CMK (cell line): ENCODE measurements around the gene TMEM117.
"Not testable (repeated sequence)": the region's sequence is repeated elsewhere in the genome, so short reads cannot be mapped to it uniquely, and the experiment has no call there.

ENCODE experiments used
- DNase-seq: peaks from one replicate; pipeline ENCODE4 v3.0.0-alpha.2; 2010; ENCODE audit warnings: low read depth

The TMEM117 gene

DNA sequence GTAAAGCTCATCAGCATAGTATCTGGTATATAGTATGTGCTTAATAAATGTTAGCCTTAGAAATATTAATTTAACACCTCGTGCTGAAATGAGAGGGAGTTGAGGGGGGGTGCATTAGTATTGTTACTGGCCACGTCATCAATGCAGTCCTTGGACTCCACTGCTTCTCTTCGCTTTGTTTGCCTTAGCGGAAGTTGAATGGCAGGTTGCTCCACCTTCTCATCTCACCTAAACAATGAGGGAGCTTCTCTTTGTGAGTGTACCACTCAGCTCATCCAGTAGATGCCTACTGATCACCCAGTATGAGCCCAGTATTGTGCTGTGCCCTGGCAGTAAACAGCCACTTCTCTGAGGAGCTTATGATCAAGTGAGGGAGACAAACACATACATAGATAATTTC lies 4.5 kb downstream of the TMEM117 start:
- no peak for DNase-seq

DNA sequence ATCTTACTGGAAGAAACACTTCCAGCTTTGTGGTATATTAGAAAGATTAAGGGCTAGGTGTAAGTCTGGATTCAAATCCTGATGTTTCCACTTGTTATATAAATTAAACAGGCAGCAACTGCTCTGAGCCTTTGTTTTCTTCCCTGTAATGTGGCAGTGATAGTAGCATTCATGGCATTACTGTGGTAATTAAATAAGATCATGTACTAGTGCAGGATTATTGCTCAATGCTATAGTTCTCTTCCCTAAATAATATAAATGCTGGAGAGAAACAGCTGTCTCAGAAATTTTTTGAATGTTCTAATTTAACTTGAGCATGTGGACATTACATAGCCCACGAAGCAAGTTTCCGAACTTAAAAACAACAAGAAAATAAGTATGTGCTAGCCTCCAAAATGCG lies 5.4 kb downstream of the TMEM117 start:
- no peak for DNase-seq

DNA sequence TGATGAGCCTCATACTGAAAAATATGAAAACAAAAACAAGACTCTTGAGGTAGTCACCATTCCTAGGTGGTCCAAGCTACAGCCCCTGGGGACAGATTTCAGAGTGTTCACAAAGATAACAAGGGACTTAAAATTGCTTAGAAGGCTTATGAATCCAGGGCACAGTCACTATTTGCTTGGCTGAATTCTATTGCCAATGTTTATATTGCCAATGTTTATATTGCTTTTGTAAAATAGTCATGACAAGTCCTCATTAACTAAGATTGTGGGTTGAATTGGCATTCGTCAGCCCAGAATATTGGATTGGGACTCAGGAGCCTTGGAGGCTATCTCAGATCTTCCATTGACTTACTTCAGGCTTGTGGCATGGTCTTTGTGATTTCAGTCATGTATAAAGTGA lies 6.4 kb downstream of the TMEM117 start:
- no peak for DNase-seq

DNA sequence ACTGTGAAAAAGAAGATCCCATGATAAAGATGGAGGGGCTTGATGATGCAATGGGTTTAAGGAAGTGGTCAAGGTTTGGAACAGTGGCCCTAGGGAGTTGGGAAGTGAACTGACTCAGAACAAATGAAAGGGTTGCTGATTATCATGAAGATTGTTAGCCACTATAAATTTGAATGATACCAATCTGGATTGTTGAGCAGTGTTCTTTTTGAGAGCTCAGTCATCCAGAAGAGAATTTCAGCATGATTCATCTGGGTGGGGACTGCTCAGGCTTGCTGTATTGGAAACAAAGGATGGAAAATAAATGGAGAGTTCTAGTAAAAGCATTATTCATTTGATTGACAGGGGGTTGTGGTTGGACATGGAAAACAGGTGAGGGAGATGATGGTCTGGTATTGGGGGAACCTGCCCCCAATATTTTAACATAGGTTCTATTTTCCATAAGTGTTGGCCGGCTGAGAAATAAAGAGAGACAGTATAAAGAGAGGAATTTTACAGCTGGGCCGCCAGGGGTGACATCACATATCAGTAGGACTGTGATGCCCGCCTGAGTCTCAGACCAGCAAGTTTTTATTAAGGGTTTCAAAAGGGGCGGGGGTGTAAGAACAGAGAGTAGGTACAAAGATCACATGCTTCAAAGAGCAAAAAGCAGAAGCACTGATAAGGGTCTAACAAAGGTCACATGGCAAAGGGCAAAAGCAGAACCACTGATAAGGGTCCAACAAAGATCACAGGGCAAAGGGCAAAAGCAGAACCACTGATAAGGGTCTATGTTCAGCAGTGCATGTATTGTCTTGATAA lies 11.7 kb downstream of the TMEM117 start:
- not testable (repeated sequence) for DNase-seq

DNA sequence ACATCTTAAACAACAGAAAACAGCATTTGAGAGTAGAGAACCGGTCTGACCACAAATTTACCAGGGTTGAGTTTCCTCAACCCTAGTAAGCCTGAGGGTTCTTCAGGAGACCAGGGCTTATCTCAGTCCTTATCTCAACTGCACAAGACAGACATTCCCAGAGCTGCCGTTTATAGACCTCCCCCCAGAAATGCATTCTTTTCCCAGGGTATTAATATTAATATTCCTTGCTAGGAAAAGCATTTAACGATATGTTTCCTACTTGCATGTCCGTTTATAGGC lies 12.3 kb downstream of the TMEM117 start:
- DNase-seq: peak; percentile 53

DNA sequence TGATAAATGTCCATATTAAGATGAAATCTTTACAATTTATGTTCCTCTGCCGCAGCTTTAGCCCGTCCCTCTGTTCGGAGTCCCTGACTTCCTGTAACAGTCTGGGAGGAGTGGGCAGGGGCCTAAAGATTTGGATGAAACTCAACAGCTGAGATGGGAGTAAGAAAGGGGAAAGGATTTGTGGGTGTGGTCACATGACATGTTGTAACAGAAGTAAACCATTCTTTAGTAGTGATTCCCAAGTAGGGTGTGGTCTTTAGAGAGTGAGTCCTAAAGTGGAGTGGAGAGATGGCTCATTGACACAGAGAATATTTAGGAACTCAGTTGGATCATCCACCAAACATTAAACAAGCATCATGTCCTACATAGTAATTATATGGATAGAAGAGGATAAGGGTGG lies 12.9 kb downstream of the TMEM117 start:
- no peak for DNase-seq

DNA sequence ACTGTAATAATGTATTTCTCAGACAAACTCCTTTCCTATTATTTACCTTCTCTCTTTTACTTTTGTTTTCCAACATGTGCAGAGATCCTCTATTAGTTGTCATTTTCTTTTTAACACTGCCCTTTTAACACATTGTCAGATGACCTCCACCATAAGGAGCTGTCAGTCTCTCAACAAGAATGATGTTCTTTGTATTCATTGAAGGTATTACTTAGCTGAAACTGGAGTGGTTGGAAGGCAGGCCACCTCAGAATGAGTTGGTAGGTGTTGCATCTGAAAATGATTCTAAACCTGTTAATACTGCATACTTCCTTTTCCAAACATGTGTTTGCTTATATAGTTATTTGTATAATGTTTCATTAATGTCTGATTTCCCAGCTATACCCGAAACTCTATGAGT lies 16.9 kb downstream of the TMEM117 start:
- DNase-seq: no peak

DNA sequence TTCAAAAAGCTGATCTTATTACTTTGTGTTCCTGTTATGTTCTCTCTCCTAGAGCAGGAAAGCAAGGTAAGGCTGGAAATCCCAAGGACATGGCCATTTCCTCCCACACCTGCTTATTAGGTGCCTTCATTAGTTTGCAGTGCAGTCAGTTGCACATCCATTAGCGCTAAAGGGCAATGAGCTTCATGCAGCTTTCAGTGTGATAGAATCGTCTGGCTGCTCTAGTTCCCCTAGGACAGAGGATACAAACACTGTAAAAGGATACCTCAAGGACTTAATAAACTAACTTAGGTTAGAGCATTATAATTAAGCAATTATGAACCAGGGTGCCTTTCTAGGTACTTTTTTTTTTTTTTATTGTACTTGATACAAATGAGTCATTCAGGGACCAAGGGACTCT lies 21.1 kb downstream of the TMEM117 start:
- DNase-seq: no peak

DNA sequence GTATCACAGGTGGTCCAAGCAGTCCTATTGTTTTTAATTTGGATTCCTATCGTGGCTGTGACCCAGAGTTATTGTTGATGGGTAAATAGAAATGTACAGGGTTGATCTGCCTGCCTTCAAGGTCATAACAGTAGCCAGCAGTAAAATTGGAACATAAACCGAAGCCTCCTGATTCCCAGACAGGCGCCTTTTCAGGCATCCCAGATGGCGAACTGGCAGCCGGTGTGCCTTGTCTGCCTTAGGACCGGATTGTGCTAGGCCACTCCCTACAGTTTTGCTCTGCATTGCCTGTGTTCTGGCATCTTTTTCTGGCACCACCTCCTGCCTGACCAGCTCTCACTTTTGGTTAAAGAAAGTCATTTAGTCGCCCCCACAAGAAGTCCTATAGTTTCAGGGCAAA lies 22.2 kb downstream of the TMEM117 start:
- DNase-seq: no peak

DNA sequence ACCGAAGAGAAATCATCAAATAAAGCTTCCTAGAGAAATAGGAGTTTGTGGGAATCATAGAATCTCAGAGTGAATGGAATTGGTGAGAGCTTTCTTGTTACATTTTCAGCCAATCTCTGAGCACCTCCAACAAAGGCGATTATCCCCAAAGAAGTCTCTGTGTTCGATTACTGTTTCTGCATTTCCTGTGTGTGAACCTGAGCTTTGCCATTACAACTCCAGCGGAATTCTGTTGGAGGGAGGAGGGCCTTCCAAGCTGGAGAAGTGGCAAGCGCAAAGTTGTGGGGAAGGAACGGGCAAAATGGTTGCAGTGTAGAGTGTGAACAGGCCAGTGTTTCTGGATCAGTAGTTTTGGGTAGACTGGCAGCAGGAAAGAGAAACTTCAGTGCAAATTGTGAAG lies 23.1 kb downstream of the TMEM117 start:
- no peak for DNase-seq

DNA sequence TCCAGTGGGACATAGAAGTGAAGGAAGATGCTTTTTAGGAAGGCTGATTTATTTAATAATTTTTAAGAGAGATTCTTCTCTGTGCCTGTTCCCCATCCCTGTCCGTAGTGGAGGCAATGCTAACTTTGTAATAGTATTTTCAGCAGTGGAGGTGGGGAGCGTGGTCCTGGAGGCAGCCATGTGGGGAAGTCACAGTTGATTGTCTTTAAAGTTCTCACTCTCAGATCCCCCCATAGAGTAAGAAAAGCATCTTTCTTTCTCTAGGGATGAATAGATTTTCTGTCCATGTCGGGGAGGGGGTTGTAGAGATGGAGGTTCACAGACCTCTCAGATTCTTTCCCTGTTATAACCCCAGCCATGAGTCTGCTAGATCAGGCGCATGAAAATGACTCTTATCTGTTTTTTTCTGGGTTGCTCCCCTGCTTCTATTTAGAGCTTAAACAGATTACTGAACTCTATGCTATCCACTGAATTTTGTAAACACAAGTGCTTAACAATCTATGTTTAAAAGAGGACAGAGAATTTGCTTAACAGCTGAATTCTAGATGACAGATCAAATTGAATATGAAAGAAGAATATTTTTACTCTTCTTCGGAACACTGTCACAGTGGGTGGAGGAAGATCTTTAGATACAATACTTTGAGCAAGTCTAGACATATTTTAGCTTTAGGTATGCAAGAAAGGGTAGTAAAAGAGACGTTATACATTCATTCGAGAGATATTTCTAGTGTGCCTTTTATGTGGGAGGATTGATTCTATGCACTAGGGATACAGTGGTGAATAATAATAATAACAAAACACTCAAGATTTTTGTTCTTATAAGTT lies 25.3 kb downstream of the TMEM117 start:
- no peak for DNase-seq

DNA sequence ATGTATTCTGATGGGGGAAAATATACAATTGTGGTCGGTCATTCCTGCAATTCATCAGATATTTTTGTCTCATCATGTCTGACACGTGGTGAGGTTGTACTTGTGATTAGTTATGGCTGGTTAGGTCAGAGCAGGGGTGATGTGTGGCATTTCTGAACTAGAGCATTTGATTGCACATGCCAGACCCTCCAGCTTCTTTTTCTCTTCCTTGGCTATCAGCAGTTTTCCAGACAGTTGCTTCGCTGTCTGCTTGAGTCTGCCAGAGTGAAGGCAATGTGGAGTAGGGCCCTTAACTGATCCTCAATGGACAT lies 25.9 kb downstream of the TMEM117 start:
- DNase-seq: no peak

DNA sequence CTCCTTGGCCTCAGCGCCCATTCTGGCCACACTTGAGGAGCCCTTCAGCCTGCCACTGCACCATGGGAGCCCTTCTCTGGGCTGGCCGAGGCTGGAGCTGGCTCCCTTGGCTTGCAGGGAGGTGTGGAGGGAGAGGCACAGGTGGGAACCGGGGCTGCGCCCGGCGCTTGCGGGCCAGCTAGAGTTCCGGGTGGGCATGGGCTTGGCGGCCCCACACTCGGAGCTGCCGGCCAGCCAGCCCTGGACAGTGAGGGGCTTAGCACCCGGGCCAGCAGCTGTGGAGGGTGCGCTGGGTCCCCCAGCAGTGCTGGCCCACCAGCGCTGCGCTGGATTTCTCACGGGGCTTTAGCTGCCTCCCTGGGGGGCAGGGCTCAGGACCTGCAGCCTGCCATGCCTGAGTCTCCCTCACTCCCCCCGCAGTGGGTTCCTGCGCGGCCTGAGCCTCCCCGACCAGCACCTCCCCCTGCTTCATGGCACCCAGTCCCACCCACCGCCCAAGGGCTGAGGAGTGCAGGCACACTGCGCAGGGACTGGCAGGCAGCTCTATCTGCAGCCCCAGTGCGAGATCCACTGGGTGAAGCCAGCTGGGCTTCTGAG lies 28.0 kb downstream of the TMEM117 start:
- DNase-seq: no peak

DNA sequence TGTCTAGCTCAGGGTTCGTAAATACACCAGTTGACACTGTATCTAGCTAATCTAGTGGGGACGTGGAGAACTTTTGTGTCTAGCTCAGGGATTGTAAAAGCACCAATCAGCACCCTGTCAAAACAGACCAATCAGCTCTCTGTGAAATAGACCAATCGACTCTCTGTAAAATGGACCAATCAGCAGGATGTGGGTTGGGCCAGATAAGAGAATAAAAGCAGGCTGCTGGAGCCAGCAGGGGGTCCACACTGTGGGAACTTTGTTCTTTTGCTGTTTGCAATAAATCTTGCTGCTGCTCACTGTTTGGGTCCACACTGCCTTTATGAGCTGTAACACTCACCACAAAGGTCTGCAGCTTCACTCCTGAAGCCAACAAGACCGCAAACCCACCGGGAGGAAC lies 28.7 kb downstream of the TMEM117 start:
- DNase-seq: not testable (repeated sequence)

DNA sequence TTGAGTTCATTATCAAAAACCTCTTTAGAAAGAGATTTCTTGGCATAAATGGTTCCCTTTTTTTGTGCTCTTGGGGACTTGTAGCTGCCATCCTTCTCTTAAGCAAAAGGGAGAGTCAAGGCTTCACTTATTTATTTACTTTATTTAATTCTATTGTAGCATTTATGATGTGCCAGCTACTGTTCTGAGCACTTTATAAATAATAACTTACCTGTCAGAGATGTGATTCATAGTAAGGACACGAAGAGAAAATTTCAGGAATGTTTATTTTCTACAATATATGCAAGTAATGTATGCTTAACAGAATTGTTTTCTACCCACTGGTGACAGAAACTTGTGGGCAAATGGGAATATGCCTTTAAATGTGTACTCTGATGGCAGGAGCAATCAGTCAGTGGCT lies 33.3 kb downstream of the TMEM117 start:
- DNase-seq: no peak

DNA sequence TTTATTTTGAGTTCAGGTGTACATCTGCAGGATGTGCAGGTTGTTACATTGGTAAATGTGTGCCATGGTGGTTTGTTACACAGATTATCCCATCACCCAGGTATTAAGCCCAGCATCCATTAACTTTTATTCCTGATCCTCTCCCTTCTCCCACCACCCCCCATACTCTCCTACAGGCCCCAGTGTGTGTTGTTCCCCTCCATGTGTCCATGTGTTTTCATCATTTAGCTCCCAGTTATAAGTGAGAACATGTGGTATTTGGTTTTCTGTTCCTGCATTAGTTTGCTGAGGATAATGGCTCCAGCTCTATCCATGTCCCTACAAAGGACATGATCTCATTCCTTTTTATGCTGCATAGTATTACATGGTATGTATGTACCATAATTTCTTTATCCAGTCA lies 33.9 kb downstream of the TMEM117 start:
- not testable (repeated sequence) for DNase-seq

DNA sequence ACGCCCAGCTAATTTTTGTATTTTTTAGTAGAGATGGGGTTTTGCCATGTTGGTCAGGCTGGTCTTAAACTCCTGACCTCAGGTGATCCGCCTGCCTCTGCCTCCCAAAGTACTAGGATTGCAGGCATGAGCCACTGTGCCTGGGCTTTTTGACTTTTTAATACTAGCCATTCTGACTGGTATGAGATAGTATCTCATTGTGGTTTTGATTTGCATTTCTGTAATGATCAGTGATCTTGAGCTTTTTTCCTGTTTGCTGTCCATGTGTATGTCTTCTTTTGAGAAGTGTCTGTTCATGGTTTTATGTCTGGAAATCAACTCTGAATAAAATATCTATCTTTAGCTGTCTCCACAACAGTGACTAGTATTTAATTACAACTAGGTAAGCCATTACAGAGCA lies 35.4 kb downstream of the TMEM117 start:
- DNase-seq: not testable (repeated sequence)

DNA sequence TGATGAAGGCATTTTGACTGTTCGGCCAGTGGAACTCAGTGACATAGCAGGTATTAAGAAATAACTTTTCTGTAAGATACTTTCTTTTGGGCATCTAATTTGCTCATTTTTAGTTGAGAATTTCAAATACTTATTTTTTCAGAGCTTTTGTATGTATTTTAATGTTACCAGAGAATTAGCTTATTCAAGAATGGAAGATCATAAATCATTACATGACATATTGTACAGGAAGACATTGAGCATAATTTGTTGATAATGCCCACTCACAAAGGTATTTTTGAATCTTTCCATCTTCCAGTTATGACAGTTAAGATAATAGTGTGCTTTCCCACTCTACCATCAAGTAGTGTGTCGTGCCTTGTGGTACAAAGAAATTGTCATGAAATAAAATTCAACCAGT lies 36.5 kb downstream of the TMEM117 start:
- no peak for DNase-seq

DNA sequence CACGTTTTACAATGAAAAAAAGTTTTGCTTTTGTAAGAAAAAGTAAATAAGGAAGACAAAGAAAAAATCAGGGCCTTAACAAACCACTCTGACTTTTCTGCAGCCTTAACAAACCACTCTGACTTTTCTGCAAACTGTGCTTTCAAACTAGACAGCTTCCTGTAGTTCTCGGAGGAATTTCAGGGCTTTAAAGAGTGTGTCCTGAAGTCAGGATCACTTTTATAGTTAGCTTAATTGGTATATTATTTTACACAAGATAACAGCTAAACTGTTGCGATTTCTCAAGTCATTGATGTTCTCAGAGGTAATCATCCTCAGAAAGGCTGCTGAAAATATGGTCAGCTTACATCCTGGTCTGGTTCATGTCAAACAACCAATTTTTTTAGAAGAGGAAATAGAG lies 42.2 kb downstream of the TMEM117 start:
- no peak for DNase-seq

DNA sequence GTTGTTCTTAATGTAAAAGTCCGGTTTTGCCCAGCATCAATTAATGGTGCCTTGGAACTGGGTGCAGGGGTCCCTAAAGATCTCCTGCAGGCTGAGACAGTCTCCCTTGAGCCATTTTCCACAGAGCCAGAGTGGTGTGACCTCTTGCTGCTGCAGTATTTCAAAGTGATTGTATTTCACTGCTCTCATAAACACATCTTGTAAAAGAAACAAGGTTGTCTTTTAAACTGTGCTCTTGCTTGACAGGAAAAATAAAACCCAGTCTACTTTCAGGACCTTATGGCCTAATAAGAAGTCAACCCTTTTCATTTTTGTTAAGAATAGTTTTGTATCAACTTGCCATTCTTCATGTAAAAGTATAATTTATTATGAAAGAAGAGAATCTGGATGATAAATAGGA lies 44.7 kb downstream of the TMEM117 start:
- DNase-seq: no peak

DNA sequence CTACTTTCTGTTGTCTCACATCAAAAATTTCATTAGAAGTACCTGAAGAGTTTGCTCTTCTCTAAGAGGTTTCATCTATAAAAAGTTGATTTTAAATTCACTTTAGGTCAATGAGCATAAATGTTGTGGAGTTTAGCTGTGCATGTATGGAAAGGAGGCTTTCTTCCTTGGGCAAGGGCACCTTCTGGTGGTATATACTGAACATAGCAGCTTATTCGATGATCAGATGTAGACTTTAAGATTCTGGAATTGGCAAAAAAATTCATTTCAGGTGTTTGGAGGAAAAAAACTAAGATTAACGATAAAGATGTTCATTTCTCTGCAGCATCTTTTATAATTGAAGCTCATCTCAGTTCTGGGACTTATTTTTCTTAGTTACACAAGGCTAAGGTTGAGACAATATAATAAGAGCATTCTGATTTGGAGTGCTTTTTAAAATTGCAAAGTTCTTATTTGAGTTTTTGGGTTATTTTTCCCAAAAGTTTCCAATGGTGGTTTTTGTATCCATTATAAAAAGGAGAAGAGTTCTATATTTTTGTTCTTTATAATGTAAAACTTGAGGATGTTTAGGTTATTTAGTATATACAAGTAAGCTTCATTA lies 46.8 kb downstream of the TMEM117 start:
- DNase-seq: no peak

DNA sequence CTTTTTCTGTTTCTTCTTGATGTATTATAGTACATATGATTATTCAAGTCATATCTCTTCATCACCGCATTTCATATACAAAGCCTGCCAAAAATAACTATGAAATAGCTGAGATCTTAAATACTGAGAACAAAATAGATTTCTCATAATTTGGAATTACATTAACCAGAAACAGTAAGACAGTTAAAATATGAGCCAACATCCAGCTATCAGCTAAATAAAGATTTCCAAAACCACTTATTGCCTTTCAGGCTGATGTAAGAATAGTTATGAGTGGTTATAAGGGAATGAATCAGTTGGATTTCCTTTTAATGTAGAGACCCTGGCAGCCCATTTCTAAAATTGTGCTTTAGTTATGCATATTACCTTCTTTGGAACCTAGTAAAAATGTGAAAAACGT lies 47.4 kb downstream of the TMEM117 start:
- DNase-seq: no peak

DNA sequence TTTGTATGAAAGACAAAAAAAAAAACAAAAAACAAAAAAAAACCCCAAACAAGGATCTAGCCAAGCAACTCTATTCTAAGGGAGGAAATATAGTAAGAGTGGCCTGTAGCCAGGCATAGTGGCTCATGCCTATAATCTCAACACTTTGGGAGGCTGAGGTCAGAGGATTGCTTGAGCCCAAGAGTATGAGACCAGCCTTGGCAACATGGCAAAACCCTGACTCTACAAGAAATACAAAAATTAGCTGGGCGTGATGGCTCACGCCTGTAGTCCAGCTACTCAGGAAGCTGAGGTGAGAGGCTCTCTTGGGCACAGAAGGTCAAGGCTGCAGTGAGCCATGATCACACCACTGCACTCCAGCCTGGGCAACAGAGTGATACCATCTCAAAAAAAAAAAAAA lies 47.9 kb downstream of the TMEM117 start:
- no peak for DNase-seq
